Gastrocnemius medialis (tissue), 4 donors: ENCODE data around the gene CALU. TPM values are rescaled to one million over a fixed set of nuclear protein-coding genes. Genes with fewer than 3 reads are reported as not detected.

Source experiments
- ATAC-seq, 2 donors: fragments of 150-250 bp; one replicate each; pipeline ENCODE4 v1.9.1; 2016
- DNase-seq, 2 donors: peaks; one replicate each; pipeline ENCODE4 v3.0.0-alpha.2; 2019
- H3K27ac ChIP-seq, 4 donors: fragments of 200-600 bp; sonication (generic); 1 replicate in 1 of 4; 2 replicates in 3 of 4; pipeline ENCODE4 v1.5.1; 2016 to 2018; ENCODE audit warnings: mild to moderate bottlenecking in 2 of 4, moderate library complexity in 1 of 4
- H3K27me3 ChIP-seq, 3 donors: fragments of 200-600 bp; sonication (generic) in 2 of 3; 1 replicate in 1 of 3; 2 replicates in 2 of 3; pipeline versions ENCODE4 v1.5.1 to v1.6.0; 2016 to 2019; ENCODE audit warnings: mild to moderate bottlenecking in 1 of 3, moderate library complexity in 1 of 3
- H3K36me3 ChIP-seq, 2 donors: fragments of 200-600 bp; sonication (generic) in 1 of 2; one replicate each; pipeline ENCODE4 v1.5.1; 2017 to 2018
- H3K4me1 ChIP-seq, 2 donors: fragments of 200-600 bp; sonication (generic) in 1 of 2; one replicate each; pipeline ENCODE4 v1.5.1; 2016 to 2017; ENCODE audit warnings: mild to moderate bottlenecking in 2 of 2
- H3K4me3 ChIP-seq, 4 donors: fragments of 200-600 bp; sonication (generic) in 3 of 4; 1 replicate in 1 of 4; 2 replicates in 3 of 4; pipeline ENCODE4 v1.5.1; 2016 to 2019; ENCODE audit warnings: mild to moderate bottlenecking in 2 of 4
- H3K9me3 ChIP-seq, 3 donors: fragments of 200-600 bp; sonication (generic) in 2 of 3; 1 replicate in 1 of 3; 2 replicates in 2 of 3; pipeline ENCODE4 v1.5.1; 2016 to 2019
- POLR2A ChIP-seq, 2 donors: fragments of 450-650 bp; IDR thresholded peaks; one replicate each; pipeline ENCODE4 v1.6.1; 2017; ENCODE audit warnings: antibody characterized with exemption in 2 of 2, mild to moderate bottlenecking in 2 of 2, moderate library complexity in 2 of 2
- in situ Hi-C, 4 donors: fragments of 200-750 bp; cut with MboI; loops; one replicate each; pipeline versions ENCODE4 v1.15.0 to v1.8.0; 2017; ENCODE audit warnings: low sequenced_read_pairs in 4 of 4
- intact Hi-C: fragments of 100-400 bp; cut with DNase I; formaldehyde crosslinking; loops from one replicate; pipeline ENCODE4 v1.15.1; 2023; ENCODE audit warnings: low total_unique reads
- total RNA-seq, 4 donors: library from RNA; depleted of rRNA; stranded (reverse); fragments of >200 nt; gene quantifications; one replicate each; pipeline versions ENCODE4 v1.1.0 to v1.2.3, GENCODE V29; 2016
- TF ChIP-seq, protein P1 (sequence below), 5 experiments: fragments of 450-650 bp in 3 of 5; fragments of 200-600 bp in 2 of 5; sonication (generic) in 2 of 5; IDR thresholded peaks in 4 of 5; conservative IDR thresholded peaks in 1 of 5; 1 replicate in 4 of 5; 2 replicates in 1 of 5; pipeline ENCODE4 v1.5.1; 2016 to 2019; ENCODE audit warnings: antibody characterized with exemption in 5 of 5, mild to moderate bottlenecking in 3 of 5, moderate library complexity in 3 of 5

CALU gene
- total RNA-seq, 4 donors from 2014 or later = 40.1 to 115 (median 90.6) TPM

DNA sequence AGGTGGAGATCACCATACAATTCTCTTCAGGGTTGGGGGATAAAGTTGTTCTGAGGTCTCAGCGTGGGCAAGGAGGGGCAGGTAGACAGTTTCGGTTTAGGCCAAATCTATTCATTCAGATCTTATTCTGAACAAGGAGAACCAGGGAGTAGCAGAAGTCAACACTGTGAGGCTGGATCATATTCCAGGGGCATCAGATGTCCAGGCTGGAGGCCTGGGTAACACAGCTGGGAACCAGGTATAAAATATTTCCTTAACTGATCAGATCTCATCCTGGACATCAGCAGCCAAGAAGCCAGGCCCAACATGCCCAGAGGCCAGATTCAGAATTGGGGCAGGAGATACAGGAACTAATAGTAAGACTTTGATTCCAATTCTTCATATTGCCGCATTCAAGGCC is 71.8 kb downstream of the CALU start:
- no peak for TF ChIP-seq POLR2A (IDR thresholded peaks at IDR 0.05)
- TF ChIP-seq, protein P1, sequence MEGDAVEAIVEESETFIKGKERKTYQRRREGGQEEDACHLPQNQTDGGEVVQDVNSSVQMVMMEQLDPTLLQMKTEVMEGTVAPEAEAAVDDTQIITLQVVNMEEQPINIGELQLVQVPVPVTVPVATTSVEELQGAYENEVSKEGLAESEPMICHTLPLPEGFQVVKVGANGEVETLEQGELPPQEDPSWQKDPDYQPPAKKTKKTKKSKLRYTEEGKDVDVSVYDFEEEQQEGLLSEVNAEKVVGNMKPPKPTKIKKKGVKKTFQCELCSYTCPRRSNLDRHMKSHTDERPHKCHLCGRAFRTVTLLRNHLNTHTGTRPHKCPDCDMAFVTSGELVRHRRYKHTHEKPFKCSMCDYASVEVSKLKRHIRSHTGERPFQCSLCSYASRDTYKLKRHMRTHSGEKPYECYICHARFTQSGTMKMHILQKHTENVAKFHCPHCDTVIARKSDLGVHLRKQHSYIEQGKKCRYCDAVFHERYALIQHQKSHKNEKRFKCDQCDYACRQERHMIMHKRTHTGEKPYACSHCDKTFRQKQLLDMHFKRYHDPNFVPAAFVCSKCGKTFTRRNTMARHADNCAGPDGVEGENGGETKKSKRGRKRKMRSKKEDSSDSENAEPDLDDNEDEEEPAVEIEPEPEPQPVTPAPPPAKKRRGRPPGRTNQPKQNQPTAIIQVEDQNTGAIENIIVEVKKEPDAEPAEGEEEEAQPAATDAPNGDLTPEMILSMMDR (IDR thresholded peaks at IDR 0.05 in 4 of 5, conservative IDR thresholded peaks at IDR 0.05 in 1 of 5) = no peak
- Histone ChIP-seq H3K4me1 (peaks cover 28 to 38% of the 10 kb centered on the region in 2 donors), H3K4me3 (no peak overlapping the region), H3K27ac (peak overlapping the region; percentile 18 to 87 (median 72)), H3K27me3 (no peaks in the 10 kb centered on the region), H3K9me3 (no peaks in the 10 kb centered on the region), H3K36me3 (no peaks in the 10 kb centered on the region)
- intact Hi-C loops (no loop called here), in situ Hi-C loops (no loop called here)
- ATAC-seq (peak; percentile 68 to 86), DNase-seq (no peak)

DNA sequence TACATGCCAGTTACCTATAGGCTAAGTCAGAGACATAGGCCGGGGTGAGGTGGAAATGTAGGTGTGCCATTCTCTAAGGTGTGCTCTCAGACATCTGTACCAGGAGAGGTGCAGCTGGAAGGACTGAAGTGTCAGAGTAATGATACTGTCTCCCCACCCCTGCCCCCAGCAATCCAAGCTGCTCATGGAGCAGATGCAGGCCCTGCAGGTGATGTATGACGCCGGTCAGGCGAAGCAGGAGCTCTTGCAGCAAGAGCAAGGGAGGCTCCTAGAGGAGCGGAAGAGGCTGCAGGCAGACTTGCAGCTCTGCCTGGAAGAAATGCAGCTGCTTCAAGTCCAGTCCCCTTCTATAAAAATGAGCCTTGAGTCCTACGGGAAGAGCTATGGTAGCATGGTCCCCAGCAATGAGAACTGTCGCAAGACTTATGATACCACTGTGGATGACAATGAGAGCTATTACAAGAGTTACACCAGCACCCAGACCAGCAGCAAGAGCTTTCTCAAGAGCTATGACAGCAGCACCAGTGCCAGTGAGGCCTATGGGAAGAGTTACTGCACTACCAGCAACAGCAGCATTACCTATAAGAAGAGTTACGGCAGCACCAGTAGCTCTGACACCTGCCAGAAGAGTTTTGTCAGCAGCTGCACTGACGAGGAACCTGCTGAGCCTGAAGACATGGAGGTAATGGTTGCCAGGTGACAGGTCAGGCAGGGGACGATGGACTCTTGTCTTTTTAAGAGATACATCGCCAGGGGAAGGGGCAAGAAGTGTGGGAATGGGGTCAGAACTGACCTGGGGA is 72.7 kb downstream of the CALU start:
- ATAC-seq (peak in 1 of 2 donors; percentile 9), DNase-seq (no peak)
- TF ChIP-seq, protein P1 (IDR thresholded peaks at IDR 0.05 in 4 of 5, conservative IDR thresholded peaks at IDR 0.05 in 1 of 5) = no peak
- TF ChIP-seq POLR2A (IDR thresholded peaks at IDR 0.05) = no peak
- Histone ChIP-seq H3K27me3 (no peaks in the 10 kb centered on the region), H3K4me3 (no peak overlapping the region), H3K4me1 (peaks cover 35 to 41% of the 10 kb centered on the region in 2 donors), H3K9me3 (no peaks in the 10 kb centered on the region), H3K27ac (peak overlapping the region in 3 of 4 donors; percentile 72 to 87 (median 73)), H3K36me3 (no peaks in the 10 kb centered on the region)
- in situ Hi-C loops = no loop called here
- intact Hi-C loops = no loop called here

DNA sequence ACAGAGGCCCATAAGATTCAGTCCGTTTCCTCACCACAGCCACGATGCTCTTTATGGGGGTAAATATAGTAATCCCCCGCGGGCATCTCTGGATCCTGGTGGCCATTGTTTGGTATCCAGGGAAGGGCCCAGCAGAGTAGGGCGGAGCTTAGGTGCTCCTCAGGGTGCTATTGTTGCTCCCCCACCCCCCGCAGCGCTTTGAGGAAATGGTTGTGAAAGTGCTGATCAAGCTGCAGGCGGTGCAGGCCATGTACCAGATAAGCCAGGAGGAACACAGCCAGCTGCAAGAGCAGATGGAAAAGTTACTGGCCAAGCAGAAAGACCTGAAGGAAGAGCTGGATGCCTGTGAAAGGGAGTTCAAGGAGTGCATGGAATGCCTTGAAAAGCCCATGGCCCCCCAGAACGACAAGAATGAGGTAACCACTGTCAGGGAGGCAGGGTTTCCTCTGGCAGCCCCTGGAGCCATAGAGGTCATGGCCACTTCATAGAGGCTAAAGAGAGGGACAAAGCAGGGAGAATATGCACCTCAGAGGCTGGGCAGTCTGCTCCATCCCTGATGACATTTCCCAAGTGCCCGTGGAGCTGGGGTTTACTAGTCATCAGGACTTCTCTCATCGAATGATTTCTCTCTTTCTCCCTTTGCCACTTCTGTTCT is 73.5 kb downstream of the CALU start:
- Histone ChIP-seq H3K36me3 (no peaks in the 10 kb centered on the region), H3K27ac (peak overlapping the region in 3 of 4 donors; percentile 0 to 87 (median 73)), H3K4me3 (no peak overlapping the region), H3K9me3 (no peaks in the 10 kb centered on the region), H3K27me3 (no peaks in the 10 kb centered on the region), H3K4me1 (peaks cover 36 to 45% of the 10 kb centered on the region in 2 donors)
- in situ Hi-C loops (no loop called here), intact Hi-C loops (no loop called here)
- peak in 1 of 2 donors; percentile 65 for DNase-seq
- no peak for TF ChIP-seq POLR2A (IDR thresholded peaks at IDR 0.05)
- TF ChIP-seq, protein P1 (IDR thresholded peaks at IDR 0.05 in 4 of 5, conservative IDR thresholded peaks at IDR 0.05 in 1 of 5) = no peak
- peak in 1 of 2 donors; percentile 57 for ATAC-seq

DNA sequence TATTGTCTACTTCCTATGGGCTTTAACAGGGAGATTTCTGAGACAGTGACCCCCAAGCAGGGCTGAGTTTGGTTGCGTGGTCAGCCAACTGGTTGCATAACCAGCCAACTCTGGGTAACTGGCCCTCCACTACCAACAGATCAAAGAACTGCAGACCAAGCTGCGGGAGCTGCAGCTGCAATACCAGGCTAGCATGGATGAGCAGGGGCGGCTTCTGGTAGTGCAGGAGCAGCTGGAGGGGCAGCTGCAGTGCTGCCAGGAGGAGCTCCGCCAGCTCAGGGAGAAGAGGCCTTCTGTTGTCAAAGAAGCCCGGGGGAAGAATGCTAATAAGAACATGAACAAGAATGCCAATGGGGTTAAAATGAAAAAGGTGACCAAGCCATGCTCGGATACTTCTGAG is 75.3 kb downstream of the CALU start:
- DNase-seq (no peak), ATAC-seq (no peak)
- TF ChIP-seq, protein P1 (IDR thresholded peaks at IDR 0.05 in 4 of 5, conservative IDR thresholded peaks at IDR 0.05 in 1 of 5) = no peak
- TF ChIP-seq POLR2A (IDR thresholded peaks at IDR 0.05) = no peak
- in situ Hi-C loops (no loop called here), intact Hi-C loops (no loop called here)
- H3K4me3 ChIP-seq = no peak overlapping the region
- no peak overlapping the region for H3K27ac ChIP-seq
- no peaks in the 10 kb centered on the region for H3K36me3 ChIP-seq
- H3K4me1 ChIP-seq = peaks cover 36 to 44% of the 10 kb centered on the region in 2 donors
- no peaks in the 10 kb centered on the region for H3K9me3 ChIP-seq
- H3K27me3 ChIP-seq = no peaks in the 10 kb centered on the region
